ENCODE data around the gene NBPF3.

The NBPF3 gene

GRCh38 chr1:21434394-21434793 lies 5.5 kb upstream of the NBPF3 start:
- no peak overlapping the region for H2AFZ ChIP-seq (ENCODE audit: low read depth, low read length)
- 0 out of 2 replicates have a peak, but pooled peaks cover under 1% of the 10 kb centered on the region for H3K4me1 ChIP-seq (ENCODE audit: insufficient read depth, low read length)
- H3K27ac ChIP-seq (ENCODE audit: low read length): no peak overlapping the region
- no peak overlapping the region for H3K4me3 ChIP-seq (ENCODE audit: low read depth in 1 of 2, low read length in 2 of 2)
- H3K9me3 ChIP-seq (ENCODE audit: insufficient read depth, low read length, severe bottlenecking): no peaks in the 10 kb centered on the region
- H3K79me2 ChIP-seq (ENCODE audit: insufficient read depth, low read length): no peaks in the 10 kb centered on the region
- DNase-seq (no peak), ATAC-seq (ENCODE audit: insufficient read depth, low read depth) (no peak)
- no peak overlapping the region for H3K9ac ChIP-seq (ENCODE audit: low read depth, low read length)
- no peak overlapping the region for H3K4me2 ChIP-seq (ENCODE audit: insufficient read depth, low read length)
- TF ChIP-seq, protein P1, sequence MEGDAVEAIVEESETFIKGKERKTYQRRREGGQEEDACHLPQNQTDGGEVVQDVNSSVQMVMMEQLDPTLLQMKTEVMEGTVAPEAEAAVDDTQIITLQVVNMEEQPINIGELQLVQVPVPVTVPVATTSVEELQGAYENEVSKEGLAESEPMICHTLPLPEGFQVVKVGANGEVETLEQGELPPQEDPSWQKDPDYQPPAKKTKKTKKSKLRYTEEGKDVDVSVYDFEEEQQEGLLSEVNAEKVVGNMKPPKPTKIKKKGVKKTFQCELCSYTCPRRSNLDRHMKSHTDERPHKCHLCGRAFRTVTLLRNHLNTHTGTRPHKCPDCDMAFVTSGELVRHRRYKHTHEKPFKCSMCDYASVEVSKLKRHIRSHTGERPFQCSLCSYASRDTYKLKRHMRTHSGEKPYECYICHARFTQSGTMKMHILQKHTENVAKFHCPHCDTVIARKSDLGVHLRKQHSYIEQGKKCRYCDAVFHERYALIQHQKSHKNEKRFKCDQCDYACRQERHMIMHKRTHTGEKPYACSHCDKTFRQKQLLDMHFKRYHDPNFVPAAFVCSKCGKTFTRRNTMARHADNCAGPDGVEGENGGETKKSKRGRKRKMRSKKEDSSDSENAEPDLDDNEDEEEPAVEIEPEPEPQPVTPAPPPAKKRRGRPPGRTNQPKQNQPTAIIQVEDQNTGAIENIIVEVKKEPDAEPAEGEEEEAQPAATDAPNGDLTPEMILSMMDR (IDR thresholded peaks at IDR 0.05; ENCODE audit: borderline replicate concordance, extremely low read depth, low read length, poor library complexity, severe bottlenecking): no peak
- no peak for TF ChIP-seq EZH2 (IDR thresholded peaks at IDR 0.05; ENCODE audit: borderline replicate concordance, low read depth, low read length, severe bottlenecking)
- H3K36me3 ChIP-seq (ENCODE audit: insufficient read depth, low read length): no peaks in the 10 kb centered on the region
- H4K20me1 ChIP-seq (ENCODE audit: insufficient read depth, low read length): no peaks in the 10 kb centered on the region
- peaks cover 6% of the 10 kb centered on the region for H3K27me3 ChIP-seq (ENCODE audit: insufficient read depth, low read length, poor library complexity)

- no peak overlapping the region for H2AFZ ChIP-seq (ENCODE audit: low read depth, low read length)
Measured at GRCh38 chr1:21435646-21436487, 4.1 kb upstream of the NBPF3 start.

DNA sequence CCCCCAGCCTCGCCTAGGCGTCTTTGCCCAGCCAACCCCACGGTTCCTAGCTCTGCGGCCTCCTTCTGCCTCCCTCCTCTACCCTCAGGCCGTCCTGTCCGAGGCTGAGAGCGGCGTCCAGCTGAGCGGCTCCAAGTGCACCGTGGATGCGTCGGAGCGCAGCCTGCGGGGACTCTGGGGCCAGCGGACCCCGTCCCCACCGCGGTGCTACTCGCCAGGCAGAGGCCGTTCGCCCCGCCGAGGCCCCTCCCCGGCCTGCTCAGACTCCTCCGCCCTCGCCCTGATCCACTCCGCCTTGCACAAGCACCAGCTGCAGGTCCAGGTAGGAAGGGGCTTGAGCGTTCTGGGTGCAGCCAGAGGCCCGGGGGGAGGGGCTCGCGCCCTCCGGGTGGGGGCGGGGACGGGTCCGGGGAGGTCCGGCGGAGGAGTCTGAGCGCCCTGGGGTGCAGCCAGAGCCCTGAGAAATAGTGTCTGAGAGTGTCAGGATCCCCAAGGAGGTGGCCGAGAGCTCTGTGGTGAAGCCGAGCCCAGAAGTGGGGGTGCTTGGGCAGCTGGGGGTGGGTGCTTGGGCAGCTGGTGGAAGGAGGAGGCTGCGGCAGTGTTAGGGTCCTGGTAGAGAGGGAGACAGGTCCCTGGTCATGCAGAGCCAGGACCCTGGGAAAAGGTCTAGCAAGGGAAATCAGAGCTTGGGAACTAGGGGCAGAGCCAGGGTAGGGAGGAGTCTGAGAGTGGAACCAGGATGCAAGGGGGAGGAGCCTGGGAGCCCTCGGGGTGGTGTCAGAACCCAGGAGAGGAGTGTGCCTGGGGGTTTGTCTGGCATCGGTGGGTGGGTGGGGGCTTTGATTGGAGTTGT lies 3.2 kb upstream of the NBPF3 start:
- H3K9ac ChIP-seq (ENCODE audit: low read depth, low read length): no peak overlapping the region
- no peaks in the 10 kb centered on the region for H3K9me3 ChIP-seq (ENCODE audit: insufficient read depth, low read length, severe bottlenecking)
- H3K27ac ChIP-seq (ENCODE audit: low read length): no peak overlapping the region
- H2AFZ ChIP-seq (ENCODE audit: low read depth, low read length): no peak overlapping the region
- H3K4me3 ChIP-seq (ENCODE audit: low read depth in 1 of 2, low read length in 2 of 2): no peak overlapping the region
- H3K4me1 ChIP-seq (ENCODE audit: insufficient read depth, low read length): peaks cover 19% of the 10 kb centered on the region
- H3K36me3 ChIP-seq (ENCODE audit: insufficient read depth, low read length): no peaks in the 10 kb centered on the region
- no peaks in the 10 kb centered on the region for H4K20me1 ChIP-seq (ENCODE audit: insufficient read depth, low read length)
- H3K79me2 ChIP-seq (ENCODE audit: insufficient read depth, low read length): no peaks in the 10 kb centered on the region
- peaks cover 30% of the 10 kb centered on the region for H3K27me3 ChIP-seq (ENCODE audit: insufficient read depth, low read length, poor library complexity)
- no peak for TF ChIP-seq EZH2 (IDR thresholded peaks at IDR 0.05; ENCODE audit: borderline replicate concordance, low read depth, low read length, severe bottlenecking)
- TF ChIP-seq, protein P1 (IDR thresholded peaks at IDR 0.05; ENCODE audit: borderline replicate concordance, extremely low read depth, low read length, poor library complexity, severe bottlenecking): no peak
- no peak overlapping the region for H3K4me2 ChIP-seq (ENCODE audit: insufficient read depth, low read length)
- ATAC-seq (ENCODE audit: insufficient read depth, low read depth): no peak
- no peak for DNase-seq

More at GRCh38 chr1:21435646-21436487, 4.1 kb upstream of the NBPF3 start:
- H3K36me3 ChIP-seq (ENCODE audit: insufficient read depth, low read length): no peaks in the 10 kb centered on the region
- no peak overlapping the region for H3K27ac ChIP-seq (ENCODE audit: low read length)
- ATAC-seq (ENCODE audit: insufficient read depth, low read depth): no peak
- no peak for DNase-seq
- no peaks in the 10 kb centered on the region for H3K9me3 ChIP-seq (ENCODE audit: insufficient read depth, low read length, severe bottlenecking)
- H3K4me2 ChIP-seq (ENCODE audit: insufficient read depth, low read length): no peak overlapping the region
- H4K20me1 ChIP-seq (ENCODE audit: insufficient read depth, low read length): no peaks in the 10 kb centered on the region
- no peak overlapping the region for H3K4me3 ChIP-seq (ENCODE audit: low read depth in 1 of 2, low read length in 2 of 2)
- no peaks in the 10 kb centered on the region for H3K79me2 ChIP-seq (ENCODE audit: insufficient read depth, low read length)
- peaks cover 15% of the 10 kb centered on the region for H3K4me1 ChIP-seq (ENCODE audit: insufficient read depth, low read length)
- peaks cover 21% of the 10 kb centered on the region for H3K27me3 ChIP-seq (ENCODE audit: insufficient read depth, low read length, poor library complexity)
- TF ChIP-seq EZH2 (IDR thresholded peaks at IDR 0.05; ENCODE audit: borderline replicate concordance, low read depth, low read length, severe bottlenecking): no peak
- TF ChIP-seq, protein P1 (IDR thresholded peaks at IDR 0.05; ENCODE audit: borderline replicate concordance, extremely low read depth, low read length, poor library complexity, severe bottlenecking): no peak
- H3K9ac ChIP-seq (ENCODE audit: low read depth, low read length): no peak overlapping the region
